Esophagus muscularis mucosa (tissue), 4 donors: Measurements from ENCODE around the gene SIVA1.

Experiments
- CTCF ChIP-seq, 3 experiments: fragments of 200-600 bp in 2 of 3; fragments of 450-650 bp in 1 of 3; sonication (generic) in 2 of 3; IDR thresholded peaks; one replicate each; pipeline ENCODE4 v1.5.1; 2017 to 2019; ENCODE audit warnings: antibody characterized with exemption in 3 of 3, mild to moderate bottlenecking in 2 of 3, moderate library complexity in 1 of 3
- EP300 ChIP-seq: sonication (generic); formaldehyde crosslinking; IDR thresholded peaks from one replicate; pipeline ENCODE4 v1.6.1; 2017; ENCODE audit warnings: antibody characterized with exemption
- POLR2A ChIP-seq: fragments of 450-650 bp; IDR thresholded peaks from one replicate; pipeline ENCODE4 v1.6.1; 2017; ENCODE audit warnings: antibody characterized with exemption, moderate library complexity, mild to moderate bottlenecking, low read depth
- POLR2AphosphoS5 ChIP-seq, 2 donors: sonication (generic); formaldehyde crosslinking; IDR thresholded peaks; one replicate each; pipeline ENCODE4 v1.6.1; 2017; ENCODE audit warnings: antibody characterized with exemption in 2 of 2

GRCh38 chr14:104786091-104786586, 33.2 kb downstream of the SIVA1 start:
- TF ChIP-seq POLR2AphosphoS5 (IDR thresholded peaks at IDR 0.05): no peak
- TF ChIP-seq CTCF (IDR thresholded peaks at IDR 0.05): no peak
- TF ChIP-seq POLR2A: no peak
- TF ChIP-seq EP300: no peak
